ACC112 (cell line): ENCODE results near the gene CBX2.

Experiments
- H2AFZ ChIP-seq: fragments of 200-600 bp; sonication (generic); one replicate; pipeline ENCODE4 v1.6.0; 2017; ENCODE audit warnings: antibody characterized with exemption, low read length; ENCODE audit not compliant: unreplicated experiment
- H3K27ac ChIP-seq: fragments of 200-600 bp; sonication (generic); 2 replicates; pipeline ENCODE4 v1.5.1; 2014; ENCODE audit warnings: low read depth, mild to moderate bottlenecking, antibody characterized with exemption, low read length, moderate library complexity
- H3K27me3 ChIP-seq: fragments of 200-600 bp; sonication (generic); 2 replicates; pipeline ENCODE4 v1.6.1; 2014; ENCODE audit warnings: mild to moderate bottlenecking, antibody characterized with exemption, low read length, moderate library complexity, mixed read lengths; ENCODE audit not compliant: insufficient read depth
- H3K36me3 ChIP-seq: fragments of 200-600 bp; sonication (generic); 2 replicates; pipeline ENCODE4 v1.6.1; 2016; ENCODE audit warnings: mild to moderate bottlenecking, antibody characterized with exemption, low read length, moderate library complexity, mixed read lengths; ENCODE audit not compliant: insufficient read depth
- H3K4me1 ChIP-seq: fragments of 200-600 bp; sonication (generic); one replicate; pipeline ENCODE4 v1.6.1; 2016; ENCODE audit warnings: low read length, mixed read lengths; ENCODE audit not compliant: insufficient read depth, unreplicated experiment, control insufficient read depth
- H3K4me3 ChIP-seq: fragments of 200-600 bp; sonication (generic); 2 replicates; pipeline ENCODE4 v1.5.1; 2014; ENCODE audit warnings: mild to moderate bottlenecking, low read depth, low read length
- H3K79me2 ChIP-seq: fragments of 200-600 bp; sonication (generic); one replicate; pipeline ENCODE4 v1.6.0; 2016; ENCODE audit warnings: low read length; ENCODE audit not compliant: control insufficient read depth, unreplicated experiment, insufficient read depth

The CBX2 gene

GRCh38 chr17:79835470-79835899 is 57.5 kb downstream of the CBX2 start:
- Histone ChIP-seq H3K27me3 (peaks cover 6% of the 10 kb centered on the region), H3K36me3 (peaks cover 14% of the 10 kb centered on the region; the same call in 1 of the 2 replicates), H3K4me1 (peaks cover 25% of the 10 kb centered on the region), H3K79me2 (peaks cover 13% of the 10 kb centered on the region), H3K27ac (no peak overlapping the region), H2AFZ (no peak overlapping the region), H3K4me3 (no peak overlapping the region)

- Histone ChIP-seq H3K79me2 (peaks cover 13% of the 10 kb centered on the region), H2AFZ (no peak overlapping the region), H3K4me3 (no peak overlapping the region), H3K4me1 (peaks cover 25% of the 10 kb centered on the region), H3K27ac (no peak overlapping the region), H3K27me3 (peaks cover 11% of the 10 kb centered on the region), H3K36me3 (peaks cover 14% of the 10 kb centered on the region; the same call in 1 of the 2 replicates)
Observed at GRCh38 chr17:79835953-79836509, 58.1 kb downstream of the CBX2 start.

- peaks cover 13% of the 10 kb centered on the region for H3K79me2 ChIP-seq
- no peak overlapping the region for H2AFZ ChIP-seq
- peaks cover 25% of the 10 kb centered on the region for H3K4me1 ChIP-seq
- peaks cover 14% of the 10 kb centered on the region; the same call in 1 of the 2 replicates for H3K36me3 ChIP-seq
- H3K4me3 ChIP-seq, result peak overlapping the region; percentile 84
- peaks cover 16% of the 10 kb centered on the region for H3K27me3 ChIP-seq
- H3K27ac ChIP-seq, result no peak overlapping the region; the same call in 1 of the 2 replicates
Observed at GRCh38 chr17:79836510-79836971, 58.6 kb downstream of the CBX2 start.

GRCh38 chr17:79836972-79837887 is 59.3 kb downstream of the CBX2 start:
- peaks cover 13% of the 10 kb centered on the region for H3K79me2 ChIP-seq
- H3K4me1 ChIP-seq, result peaks cover 21% of the 10 kb centered on the region

More at GRCh38 chr17:79836972-79837887, 59.3 kb downstream of the CBX2 start:
- H3K4me3 ChIP-seq, result peak overlapping the region; percentile 84
- no peak overlapping the region for H2AFZ ChIP-seq
- no peak overlapping the region; the same call in 1 of the 2 replicates for H3K27ac ChIP-seq
- H3K36me3 ChIP-seq, result peaks cover 14% of the 10 kb centered on the region; the same call in 1 of the 2 replicates
- peaks cover 23% of the 10 kb centered on the region for H3K27me3 ChIP-seq
